HUES48 (cell line): ENCODE measurements around the gene PAX3.

Source experiments
- H3K27ac ChIP-seq: one replicate; pipeline ENCODE4 v1.7.0; 2013; ENCODE audit warnings: low read depth, low read length, inconsistent platforms
- H3K27me3 ChIP-seq: 2 replicates; pipeline ENCODE4 v1.6.1; 2013; ENCODE audit warnings: mild to moderate bottlenecking, low read length; ENCODE audit not compliant: control insufficient read depth, insufficient read depth
- H3K36me3 ChIP-seq: 2 replicates; pipeline ENCODE4 v1.6.1; 2013; ENCODE audit warnings: low read length; ENCODE audit not compliant: control insufficient read depth, insufficient read depth
- H3K4me1 ChIP-seq: 2 replicates; pipeline ENCODE4 v1.6.1; 2013; ENCODE audit warnings: mild to moderate bottlenecking, low read length; ENCODE audit not compliant: control insufficient read depth, insufficient read depth
- H3K4me3 ChIP-seq: 2 replicates; pipeline ENCODE4 v1.5.1; 2013; ENCODE audit warnings: mild to moderate bottlenecking, low read depth, low read length
- H3K9ac ChIP-seq: 2 replicates; pipeline ENCODE4 v1.6.1; 2013; ENCODE audit warnings: mild to moderate bottlenecking, low read depth, low read length, moderate library complexity
- H3K9me3 ChIP-seq: 2 replicates; pipeline ENCODE4 v1.6.1; 2013; ENCODE audit warnings: low read length; ENCODE audit not compliant: control insufficient read depth, insufficient read depth

The PAX3 gene

DNA sequence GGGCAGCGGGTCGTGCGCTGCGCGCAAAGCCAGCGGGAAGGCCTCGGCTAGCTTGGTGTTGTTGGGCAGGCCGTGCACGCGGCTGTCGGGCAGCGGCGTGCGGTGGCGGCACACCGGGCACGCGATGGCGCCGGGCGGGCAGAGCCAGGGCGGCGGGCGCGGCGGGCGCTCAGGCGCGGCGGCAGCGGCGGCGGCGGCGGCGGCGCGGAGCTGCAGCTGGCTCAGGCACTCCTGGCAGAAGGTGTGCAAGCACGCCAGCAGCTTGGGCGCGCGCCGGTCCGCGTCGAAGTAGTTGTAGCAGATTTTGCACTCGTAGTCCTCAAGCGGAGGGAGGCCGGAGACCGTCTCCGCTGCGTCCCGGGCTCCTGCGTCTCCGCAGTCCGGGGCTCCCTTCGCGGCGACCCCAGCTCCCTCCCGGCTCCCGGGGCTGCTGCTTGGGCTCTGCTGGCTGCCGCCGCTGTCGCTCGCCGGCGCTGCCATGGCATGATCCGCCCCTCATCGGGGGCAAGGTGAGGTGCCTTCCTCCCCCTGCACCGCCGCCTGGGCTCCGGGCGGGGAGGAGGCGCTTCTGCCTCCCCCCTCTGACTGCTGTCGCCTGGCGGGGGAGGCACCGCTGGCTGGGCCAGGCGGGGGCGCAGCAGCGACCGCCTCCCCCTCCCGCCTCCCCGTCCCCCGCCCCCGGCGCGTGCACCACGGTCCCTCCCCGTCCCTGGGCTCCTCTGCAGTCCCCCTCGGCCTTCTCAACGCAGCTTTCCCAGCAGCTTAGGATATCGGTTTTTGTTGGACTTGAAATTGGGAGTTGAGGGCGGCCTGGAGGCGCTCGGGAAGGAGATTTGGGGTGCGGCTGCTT, 21.0 kb upstream of the PAX3 start:
- Histone ChIP-seq H3K4me3 (peak overlapping the region; percentile 62), H3K27me3 (peaks cover 95% of the 10 kb centered on the region), H3K9me3 (no peaks in the 10 kb centered on the region), H3K27ac (no peak overlapping the region), H3K36me3 (no peaks in the 10 kb centered on the region), H3K9ac (no peak overlapping the region), H3K4me1 (peaks cover 6% of the 10 kb centered on the region; the same call in 1 of the 2 replicates)

DNA sequence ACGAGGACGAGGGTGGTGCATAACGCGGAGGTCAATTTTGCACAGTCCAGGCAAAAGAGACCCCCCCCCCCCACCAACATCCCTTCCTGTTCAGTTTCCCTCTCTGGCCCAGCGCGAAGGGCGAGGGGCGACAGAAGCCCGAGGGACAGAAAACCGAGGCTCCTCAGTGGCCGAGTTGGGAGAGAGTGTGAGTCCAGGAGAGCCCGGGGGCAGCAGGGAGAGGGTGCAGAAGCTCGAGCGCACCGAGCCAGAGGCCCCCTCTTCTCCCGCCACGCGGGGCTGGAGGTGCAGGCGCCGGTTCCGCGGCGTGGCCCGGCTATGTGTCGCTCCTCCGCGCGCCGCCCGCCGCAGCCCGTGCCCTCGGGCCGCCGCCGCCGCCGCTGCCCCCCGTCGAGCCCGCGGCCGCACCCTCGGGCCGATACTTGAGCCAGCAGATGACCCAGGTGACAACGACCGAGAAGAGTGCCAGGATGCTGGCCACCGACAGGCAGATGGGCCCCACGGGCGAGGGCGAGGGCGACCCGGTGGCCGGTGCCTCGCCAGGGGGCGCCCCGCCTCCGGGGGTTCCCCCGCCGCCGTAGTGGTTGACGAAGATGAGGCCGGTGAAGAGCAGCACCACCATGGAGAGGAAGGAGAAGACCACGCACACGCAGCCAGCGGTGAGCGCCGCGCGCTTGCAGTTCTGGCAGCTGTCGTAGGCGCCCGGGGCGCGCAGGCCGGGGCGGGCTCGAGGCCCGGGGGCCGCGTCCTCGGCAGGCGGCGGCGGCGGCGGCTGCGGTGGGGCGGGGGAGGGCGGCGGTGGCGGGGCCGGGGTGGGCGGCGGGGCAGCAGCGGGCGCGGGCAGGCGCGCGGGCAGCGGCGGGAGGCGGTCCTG, 20.2 kb upstream of the PAX3 start:
- H3K9me3 ChIP-seq: no peaks in the 10 kb centered on the region
- H3K4me3 ChIP-seq: peak overlapping the region; percentile 63
- no peaks in the 10 kb centered on the region for H3K36me3 ChIP-seq
- H3K27ac ChIP-seq: no peak overlapping the region
- H3K4me1 ChIP-seq: peaks cover 6% of the 10 kb centered on the region; the same call in 1 of the 2 replicates
- H3K27me3 ChIP-seq: peaks cover 95% of the 10 kb centered on the region
- no peak overlapping the region for H3K9ac ChIP-seq

DNA sequence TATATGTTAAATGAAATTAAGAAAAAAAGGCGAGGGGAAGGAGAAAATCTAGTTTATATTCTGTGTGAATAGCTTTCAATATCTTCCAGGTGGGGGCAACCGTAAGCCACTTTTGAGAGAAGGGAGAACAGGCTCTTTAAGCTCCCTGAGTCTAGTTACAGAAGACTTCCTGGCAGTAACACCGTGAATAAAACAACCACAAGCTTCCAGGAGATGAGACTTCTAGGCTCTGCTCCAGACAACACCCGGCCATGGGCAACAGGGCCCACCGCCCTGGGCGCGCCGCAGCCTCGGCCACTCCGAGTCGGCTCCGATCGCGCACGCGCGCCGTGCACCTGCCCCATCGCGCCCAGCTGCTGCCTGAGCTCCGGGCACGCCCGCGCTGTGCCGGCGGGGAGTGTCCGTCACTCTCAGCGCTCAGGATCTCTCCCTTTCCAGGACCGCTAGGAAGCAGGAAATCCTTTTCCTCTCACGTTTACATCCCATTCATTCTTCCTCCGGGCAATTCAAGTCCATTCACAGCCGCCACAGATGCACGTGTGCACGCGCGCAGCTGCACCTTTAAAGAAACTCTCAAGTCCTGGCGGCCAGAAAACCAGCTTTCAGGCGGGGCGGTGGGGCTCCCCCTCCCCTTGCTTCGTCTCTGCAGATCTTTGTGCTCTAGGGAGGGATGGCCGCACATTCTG, 19.4 kb upstream of the PAX3 start:
- Histone ChIP-seq H3K9me3 (no peaks in the 10 kb centered on the region), H3K27ac (no peak overlapping the region), H3K4me1 (peaks cover 6% of the 10 kb centered on the region; the same call in 1 of the 2 replicates), H3K27me3 (peaks cover 97% of the 10 kb centered on the region), H3K4me3 (peak overlapping the region; percentile 63), H3K36me3 (no peaks in the 10 kb centered on the region), H3K9ac (no peak overlapping the region)

DNA sequence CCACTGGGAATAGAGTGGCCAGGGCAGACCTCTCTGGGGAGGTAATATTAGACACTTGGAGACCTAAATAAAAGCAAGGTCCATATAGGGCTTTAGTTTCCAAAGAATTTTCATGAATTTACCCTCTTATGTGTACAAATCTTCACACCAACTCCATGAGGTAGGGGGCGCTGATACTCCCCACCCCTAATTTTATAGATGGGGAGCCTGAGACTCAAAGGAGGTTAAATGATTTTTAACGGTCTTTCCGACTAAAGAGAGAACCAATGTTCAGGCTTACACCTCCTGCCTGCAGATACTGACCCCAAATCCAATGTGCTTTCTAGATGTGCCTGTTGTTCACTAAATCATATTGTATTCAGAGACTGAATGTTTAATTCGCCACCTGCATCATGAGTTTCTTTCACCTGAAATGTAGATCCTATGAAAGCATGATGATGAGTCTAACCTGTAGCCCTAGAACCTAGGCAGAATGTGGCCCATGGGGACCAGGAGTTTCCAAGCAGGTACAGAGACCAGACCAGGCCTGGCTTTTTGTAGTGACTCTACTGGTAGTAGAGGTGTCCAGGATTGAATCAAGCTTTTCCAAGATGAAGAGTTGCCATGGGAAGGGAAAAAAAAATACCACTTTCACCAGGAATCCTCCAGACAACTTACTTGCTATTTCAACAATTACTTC, 16.8 kb upstream of the PAX3 start:
- H3K36me3 ChIP-seq: no peaks in the 10 kb centered on the region
- no peak overlapping the region for H3K27ac ChIP-seq
- H3K4me1 ChIP-seq: peaks cover 20% of the 10 kb centered on the region; the same call in 1 of the 2 replicates
- no peak overlapping the region for H3K4me3 ChIP-seq
- H3K9me3 ChIP-seq: no peaks in the 10 kb centered on the region
- peaks cover 99% of the 10 kb centered on the region for H3K27me3 ChIP-seq
- H3K9ac ChIP-seq: no peak overlapping the region

DNA sequence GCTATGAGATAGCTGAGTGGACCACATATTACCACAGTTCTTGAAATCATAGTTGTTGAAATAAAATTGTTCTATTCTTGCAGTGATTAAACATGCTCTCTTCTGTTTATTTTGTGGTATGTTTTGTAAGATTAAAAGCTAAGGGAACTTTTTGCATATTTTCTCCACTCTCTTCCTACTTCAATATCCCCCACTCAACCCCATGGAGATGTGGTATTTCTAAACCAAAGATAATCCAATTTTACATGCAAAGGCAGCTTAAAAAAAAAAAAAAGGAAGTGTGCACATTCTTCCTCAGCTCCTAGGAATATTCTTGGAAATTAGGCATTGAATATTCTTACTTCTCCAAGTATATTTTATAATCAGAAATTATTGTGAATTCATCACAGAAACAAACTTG, 15.0 kb upstream of the PAX3 start:
- peaks cover 100% of the 10 kb centered on the region for H3K27me3 ChIP-seq
- H3K4me1 ChIP-seq: peaks cover 20% of the 10 kb centered on the region; the same call in 1 of the 2 replicates
- H3K27ac ChIP-seq: no peak overlapping the region
- no peak overlapping the region for H3K9ac ChIP-seq
- H3K4me3 ChIP-seq: no peak overlapping the region
- no peaks in the 10 kb centered on the region for H3K9me3 ChIP-seq
- no peaks in the 10 kb centered on the region for H3K36me3 ChIP-seq

DNA sequence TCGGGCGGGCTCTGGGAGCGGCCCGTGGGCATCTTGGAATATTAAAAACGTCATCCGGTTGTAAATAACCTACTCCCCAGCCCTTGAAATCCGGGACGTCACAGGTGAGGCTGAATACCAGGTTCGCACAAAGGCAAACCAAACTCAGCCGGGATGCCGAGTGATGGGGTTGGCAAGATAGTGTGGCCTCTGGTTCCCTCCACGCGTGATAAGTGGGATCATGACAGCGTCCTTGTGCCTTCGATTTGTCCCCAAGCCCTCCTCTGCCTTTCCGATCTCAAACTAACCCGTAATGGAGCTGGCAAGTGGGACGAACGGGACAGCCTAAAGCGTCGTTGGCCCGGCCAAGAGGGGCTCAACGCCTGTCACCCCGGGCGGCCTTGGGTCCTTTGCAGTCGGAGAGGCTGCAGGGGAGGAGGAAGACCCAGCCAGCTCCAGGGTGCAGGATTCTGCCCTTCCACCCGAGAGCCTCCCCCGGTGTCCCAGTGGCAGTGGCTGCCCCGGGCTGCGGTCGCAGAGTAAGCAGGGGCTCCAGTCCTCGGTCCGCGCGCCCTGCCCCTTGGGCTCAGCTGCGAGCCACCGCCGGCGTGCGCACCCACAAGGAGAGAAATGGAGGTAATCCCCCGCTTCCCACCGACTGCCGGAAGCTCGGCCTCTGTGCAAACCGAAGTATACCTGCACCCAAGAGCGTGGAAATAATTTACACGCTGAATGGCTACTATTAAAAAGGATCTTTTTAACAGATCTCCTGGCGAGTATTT, 13.4 kb upstream of the PAX3 start:
- Histone ChIP-seq H3K27me3 (peaks cover 100% of the 10 kb centered on the region), H3K4me3 (no peak overlapping the region; the same call in 1 of the 2 replicates), H3K36me3 (no peaks in the 10 kb centered on the region), H3K27ac (no peak overlapping the region), H3K9ac (no peak overlapping the region), H3K4me1 (peaks cover 24% of the 10 kb centered on the region; the same call in 1 of the 2 replicates), H3K9me3 (no peaks in the 10 kb centered on the region)

DNA sequence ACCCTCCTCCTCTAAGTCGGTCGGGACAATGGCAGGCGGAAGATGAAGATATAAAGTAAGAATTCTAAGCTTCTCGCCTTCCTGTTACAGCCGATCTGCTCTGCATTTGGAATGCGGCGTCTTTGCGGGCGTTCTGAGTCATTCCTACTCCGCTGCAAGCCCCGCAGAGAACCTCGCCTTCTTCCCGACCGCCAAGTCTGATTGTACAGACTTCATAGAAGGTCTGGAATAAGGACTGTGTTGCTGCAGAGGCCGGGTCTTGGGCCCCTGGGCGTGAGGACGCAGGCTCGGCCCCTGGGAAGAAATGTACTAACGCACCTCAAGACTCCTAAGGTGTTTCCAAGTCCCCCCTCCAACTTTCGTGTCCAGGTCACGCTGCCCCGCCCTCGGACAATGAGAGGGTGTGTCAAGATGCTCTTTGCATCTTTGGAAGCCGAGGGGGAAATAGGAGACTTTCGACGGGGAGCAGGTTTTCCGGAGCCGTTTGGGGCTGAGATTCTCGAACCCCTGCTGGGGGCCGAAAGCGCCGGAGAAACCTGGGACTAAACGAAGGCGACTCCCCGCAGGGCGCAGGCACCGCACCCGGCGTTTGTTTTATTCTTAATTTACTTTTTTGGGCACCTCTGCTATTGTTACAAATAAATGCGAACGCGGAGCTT, 12.7 kb upstream of the PAX3 start:
- Histone ChIP-seq H3K27me3 (peaks cover 100% of the 10 kb centered on the region), H3K4me1 (peaks cover 31% of the 10 kb centered on the region; the same call in 1 of the 2 replicates), H3K4me3 (0 out of 2 replicates have a peak overlapping the region, but pooled peaks have one; percentile 12)

DNA sequence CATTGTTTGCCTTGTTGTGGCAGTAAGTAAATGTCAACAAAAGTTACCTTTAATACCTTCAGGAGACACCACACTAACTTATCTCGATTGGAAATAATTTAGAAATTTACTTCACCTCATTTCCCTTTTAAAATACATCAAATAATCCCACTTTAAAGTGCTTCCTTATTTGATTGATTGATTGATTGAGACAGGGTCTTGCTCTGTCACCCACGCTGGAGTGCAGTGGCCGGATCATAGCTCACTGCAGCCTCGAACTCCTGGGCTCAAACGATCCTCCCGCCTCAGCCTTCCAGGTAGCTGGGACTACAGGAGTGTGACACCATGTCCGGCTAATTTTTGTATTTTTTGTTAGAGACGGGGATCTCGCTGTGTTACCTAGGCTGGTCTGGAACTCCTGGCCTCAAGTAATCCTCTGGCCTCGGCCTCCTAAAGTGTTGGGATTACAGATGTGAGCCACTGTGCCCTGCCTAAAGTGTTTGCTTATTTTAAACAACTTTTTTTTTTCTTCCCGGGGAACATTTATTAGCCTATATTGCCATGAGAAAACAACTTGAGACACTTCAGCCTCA, 12.0 kb upstream of the PAX3 start:
- Histone ChIP-seq H3K27ac (no peak overlapping the region), H3K9ac (no peak overlapping the region), H3K4me1 (peaks cover 35% of the 10 kb centered on the region; the same call in 1 of the 2 replicates), H3K9me3 (no peaks in the 10 kb centered on the region), H3K36me3 (no peaks in the 10 kb centered on the region), H3K27me3 (peaks cover 100% of the 10 kb centered on the region), H3K4me3 (no peak overlapping the region)

More for the DNA sequence above, 12.7 kb upstream of the PAX3 start:
- no peak overlapping the region for H3K9ac ChIP-seq
- no peaks in the 10 kb centered on the region for H3K36me3 ChIP-seq
- H3K9me3 ChIP-seq: no peaks in the 10 kb centered on the region
- no peak overlapping the region for H3K27ac ChIP-seq

DNA sequence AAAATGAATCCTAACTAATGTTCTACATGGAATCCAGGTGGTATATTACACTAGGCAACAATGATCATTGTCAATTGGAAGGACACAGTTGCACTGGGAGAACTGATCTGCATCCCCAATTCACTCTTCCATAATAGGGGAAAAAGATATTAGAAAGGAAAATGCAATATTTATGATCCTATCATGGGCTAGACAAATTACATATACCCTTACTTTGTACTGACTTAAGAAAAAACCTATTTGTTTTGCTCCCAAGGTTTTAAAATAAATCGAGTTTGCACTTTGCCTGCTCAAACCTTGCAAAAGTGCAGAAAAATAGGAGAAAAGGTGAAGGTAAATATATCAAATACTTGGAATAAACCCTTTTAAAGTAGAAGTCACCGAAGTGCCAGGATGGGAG, 11.0 kb upstream of the PAX3 start:
- Histone ChIP-seq H3K27ac (no peak overlapping the region), H3K36me3 (no peaks in the 10 kb centered on the region), H3K4me3 (no peak overlapping the region), H3K9me3 (no peaks in the 10 kb centered on the region), H3K27me3 (peaks cover 100% of the 10 kb centered on the region), H3K9ac (no peak overlapping the region), H3K4me1 (peaks cover 37% of the 10 kb centered on the region; the same call in 1 of the 2 replicates)
